Thoracic aorta (tissue), 2 donors: Measurements from ENCODE around the gene RLF. TPM values are rescaled to one million over a fixed set of nuclear protein-coding genes. Genes with fewer than 3 reads are reported as not detected.
"Not testable (repeated sequence)": the region's sequence is repeated elsewhere in the genome, so short reads cannot be mapped to it uniquely, and the experiment has no call there.

Experiments used
- ATAC-seq: fragments of 150-250 bp; one replicate; pipeline ENCODE4 v1.8.0; 2017; ENCODE audit warnings: low read depth; ENCODE audit not compliant: insufficient number of reproducible peaks, low FRiP score
- DNase-seq: peaks from one replicate; pipeline ENCODE4 v3.0.0-alpha.2; 2020; ENCODE audit warnings: low spot score
- H3K27ac ChIP-seq, 2 donors: fragments of 200-600 bp; sonication (generic); 1 replicate in 1 of 2; 2 replicates in 1 of 2; pipeline ENCODE4 v1.5.1; 2016; ENCODE audit warnings: mild to moderate bottlenecking in 2 of 2, moderate library complexity in 2 of 2
- H3K27me3 ChIP-seq: fragments of 200-600 bp; sonication (generic); replicated peaks from 2 replicates; pipeline ENCODE4 v1.6.0; 2016; ENCODE audit warnings: mild to moderate bottlenecking; ENCODE audit not compliant: insufficient read depth
- H3K36me3 ChIP-seq: fragments of 200-600 bp; sonication (generic); one replicate; pipeline ENCODE4 v1.5.1; 2016
- H3K4me1 ChIP-seq, 2 donors: fragments of 200-600 bp; sonication (generic); 1 replicate in 1 of 2; 2 replicates in 1 of 2; pipeline versions ENCODE4 v1.5.1 to v1.6.0; 2016; ENCODE audit warnings: low read depth in 2 of 2, mild to moderate bottlenecking in 1 of 2; ENCODE audit not compliant: control insufficient read depth in 1 of 2
- H3K4me3 ChIP-seq: fragments of 200-600 bp; sonication (generic); 2 replicates; pipeline ENCODE4 v1.5.1; 2016; ENCODE audit warnings: mild to moderate bottlenecking
- H3K9me3 ChIP-seq: fragments of 200-600 bp; sonication (generic); 2 replicates; pipeline ENCODE4 v1.5.1; 2016
- CTCF ChIP-seq: fragments of 200-600 bp; sonication (generic); IDR thresholded peaks from one replicate; pipeline ENCODE4 v1.5.1; 2019; ENCODE audit warnings: antibody characterized with exemption
- total RNA-seq, 2 donors: library from RNA; depleted of rRNA; stranded (reverse); fragments of >200 nt; gene quantifications; one replicate each; pipeline versions ENCODE4 v1.1.0 to v1.2.3, GENCODE V29; 2016

RLF gene
- total RNA-seq, 2 donors from 2014 or later: 15.7 to 22.5 TPM

- no peaks in the 10 kb centered on the region for H3K9me3 ChIP-seq
- peaks cover 26 to 41% of the 10 kb centered on the region in 2 donors for H3K4me1 ChIP-seq
- TF ChIP-seq CTCF: no peak
These were observed 23.0 kb downstream of the RLF start for GRCh38 chr1:40184193-40184592.

GRCh38 chr1:40185951-40186864 is 25.0 kb downstream of the RLF start:
- TF ChIP-seq CTCF: no peak
- no peak for ATAC-seq
- Histone ChIP-seq H3K27ac (no peak overlapping the region), H3K4me1 (peaks cover 24 to 38% of the 10 kb centered on the region in 2 donors), H3K9me3 (no peaks in the 10 kb centered on the region), H3K36me3 (no peaks in the 10 kb centered on the region), H3K4me3 (no peak overlapping the region), H3K27me3 (no peaks in the 10 kb centered on the region)
- DNase-seq: no peak

More at GRCh38 chr1:40184193-40184592, 23.0 kb downstream of the RLF start:
- H3K27ac ChIP-seq: no peak overlapping the region
- H3K36me3 ChIP-seq: no peaks in the 10 kb centered on the region
- H3K27me3 ChIP-seq: no peaks in the 10 kb centered on the region
- DNase-seq (no peak), ATAC-seq (no peak)
- no peak overlapping the region for H3K4me3 ChIP-seq

GRCh38 chr1:40187399-40187798 is 26.2 kb downstream of the RLF start:
- DNase-seq (no peak), ATAC-seq (no peak)
- Histone ChIP-seq H3K4me1 (peaks cover 17 to 31% of the 10 kb centered on the region in 2 donors), H3K27ac (no peak overlapping the region), H3K36me3 (peaks cover 7% of the 10 kb centered on the region), H3K4me3 (no peak overlapping the region), H3K27me3 (no peaks in the 10 kb centered on the region), H3K9me3 (no peaks in the 10 kb centered on the region)
- TF ChIP-seq CTCF: no peak

GRCh38 chr1:40194639-40195038 is 33.5 kb downstream of the RLF start:
- H3K9me3 ChIP-seq: not testable (repeated sequence)

GRCh38 chr1:40197656-40198055 is 36.5 kb downstream of the RLF start:
- H3K4me1 ChIP-seq: no peaks in the 10 kb centered on the region
- H3K4me3 ChIP-seq: no peak overlapping the region
- ATAC-seq (no peak), DNase-seq (no peak)
- H3K27ac ChIP-seq: no peak overlapping the region
- H3K27me3 ChIP-seq: no peaks in the 10 kb centered on the region
- peaks cover 11% of the 10 kb centered on the region for H3K36me3 ChIP-seq
- H3K9me3 ChIP-seq: no peaks in the 10 kb centered on the region
- no peak for TF ChIP-seq CTCF

More at GRCh38 chr1:40194639-40195038, 33.5 kb downstream of the RLF start:
- peaks cover 16% of the 10 kb centered on the region for H3K36me3 ChIP-seq
- not testable (repeated sequence) for H3K27me3 ChIP-seq, H3K4me3 ChIP-seq, H3K27ac ChIP-seq, H3K4me1 ChIP-seq, ATAC-seq, DNase-seq
